ENCODE measurements around the gene OR5B3. TPM values are rescaled to one million over a fixed set of nuclear protein-coding genes. Genes with fewer than 3 reads are reported as not detected.

The OR5B3 gene
- total RNA-seq, 2 experiments from 2014 or later, result not detected

GRCh38 chr11:58358969-58359368, 47.7 kb downstream of the OR5B3 start, which contains the start of gene OR5B17:
OR5B17 (minus strand) TSS chr11:58359069; CDS start chr11:58359069, 0 bp downstream.
- Mint-ChIP-seq H3K27me3 (peaks cover 7% of the 10 kb centered on the region), H3K27ac (no peak within 1 kb of the TSS), H3K4me3 (no peak within 1 kb of the TSS), H3K36me3 (ENCODE audit: low read depth) (no peaks in the 10 kb centered on the region), H3K9me3 (no peaks in the 10 kb centered on the region), H3K4me1 (ENCODE audit: low read depth) (no peaks in the 10 kb centered on the region)
- ChIA-PET CTCF (no interaction called here), POLR2A (no interaction called here)
- intact Hi-C loops (cut with micrococcal nuclease), result no loop called here
- no peak for DNase-seq
- TF ChIP-seq CTCF (IDR thresholded peaks at IDR 0.05), result no peak
- ATAC-seq, result no peak

- H3K4me3 Mint-ChIP-seq, result no peak overlapping the region
- no peak overlapping the region for H3K27ac Mint-ChIP-seq
- no peaks in the 10 kb centered on the region for H3K4me1 Mint-ChIP-seq (ENCODE audit: low read depth)
- DNase-seq (no peak), ATAC-seq (no peak)
- no peak for TF ChIP-seq CTCF (IDR thresholded peaks at IDR 0.05)
- ChIA-PET POLR2A (no interaction called here), CTCF (no interaction called here)
- no peaks in the 10 kb centered on the region for H3K9me3 Mint-ChIP-seq
- no peaks in the 10 kb centered on the region for H3K36me3 Mint-ChIP-seq (ENCODE audit: low read depth)
- intact Hi-C loops (cut with micrococcal nuclease), result no loop called here
- H3K27me3 Mint-ChIP-seq, result peaks cover 6% of the 10 kb centered on the region
These were observed 51.9 kb downstream of the OR5B3 start for GRCh38 chr11:58354727-58355126.

Other genes starting within 250 kb of the OR5B3 start
- gene OR9Q2, start 217.8 kb downstream of the OR5B3 start, total RNA-seq, result not detected
- not detected for gene OR1S2, start 202.7 kb downstream of the OR5B3 start, total RNA-seq
- not detected for gene OR1S1, start 194.2 kb downstream of the OR5B3 start, total RNA-seq
- not detected for gene OR10Q1, start 178.0 kb downstream of the OR5B3 start, total RNA-seq
- gene OR10W1, start 138.6 kb downstream of the OR5B3 start, total RNA-seq, result not detected
- not detected for gene OR5B17, start 47.8 kb downstream of the OR5B3 start, total RNA-seq
- not detected for gene OR5B2, start 21.2 kb upstream of the OR5B3 start, total RNA-seq
- gene OR5B12, start 35.4 kb upstream of the OR5B3 start, total RNA-seq, result under 1 TPM in 1 of 2 experiments, not detected in 1; 0.14 TPM
- not detected for gene OR5B21, start 101.2 kb upstream of the OR5B3 start, total RNA-seq
- gene LPXN, start 169.0 kb upstream of the OR5B3 start, total RNA-seq, result 100 to 1,000 TPM; 139 TPM
- 10 to 100 TPM; 37.2 to 38.0 TPM for gene ZFP91, start 172.2 kb upstream of the OR5B3 start, total RNA-seq
- 1 to 10 TPM; 1.8 to 2.4 TPM for gene CNTF, start 215.8 kb upstream of the OR5B3 start, total RNA-seq

Data from activated CD8-positive, alpha-beta T cell treated with anti-CD3 and anti-CD28 coated beads for 36 hours (primary cell).